ENCODE results near the gene NPEPL1. TPM values are rescaled to one million over a fixed set of nuclear protein-coding genes. Genes with fewer than 3 reads are reported as not detected.
"Not testable (repeated sequence)": the region's sequence is repeated elsewhere in the genome, so short reads cannot be mapped to it uniquely, and the experiment has no call there.

NPEPL1 gene
- total RNA-seq, 1 donor from 2014 or later: 20.9 TPM

DNA sequence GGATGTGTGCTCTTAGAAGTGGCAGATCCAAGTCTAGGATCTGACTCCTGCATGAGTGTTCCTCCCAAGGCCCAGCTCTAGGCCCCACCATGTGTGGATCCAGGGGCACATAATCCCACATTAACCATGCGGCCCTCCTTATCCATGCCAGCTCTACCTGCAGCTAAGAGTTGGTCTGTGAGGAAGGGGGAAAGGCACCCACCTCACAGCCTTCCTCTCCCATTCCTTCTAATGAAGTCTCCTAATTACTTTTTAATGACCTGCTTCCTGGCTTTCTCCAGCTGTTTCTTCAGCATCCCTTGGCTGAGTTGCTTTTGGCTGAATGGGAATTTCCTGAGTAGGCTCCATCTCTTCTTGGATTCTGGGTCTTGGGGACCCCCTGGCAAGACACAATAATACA is 52.2 kb downstream of the NPEPL1 start:
- H3K4me3 ChIP-seq (ENCODE audit: low read length in 3 of 3): no peak overlapping the region
- H3K27me3 ChIP-seq (ENCODE audit: control insufficient read depth in 3 of 3, insufficient read depth in 3 of 3, low read length in 3 of 3): peaks cover 31 to 39% (median 34%) of the 10 kb centered on the region in 3 donors
- no peak overlapping the region for H3K9ac ChIP-seq (ENCODE audit: low read depth in 1 of 3, low read length in 3 of 3)
- no peak overlapping the region for H3K27ac ChIP-seq (ENCODE audit: low read depth, low read length)
- no peaks in the 10 kb centered on the region for H3K36me3 ChIP-seq (ENCODE audit: control insufficient read depth in 3 of 3, insufficient read depth in 3 of 3, low read length in 3 of 3)
- H3K9me3 ChIP-seq (ENCODE audit: control insufficient read depth in 3 of 3, low read length in 3 of 3): no peaks in the 10 kb centered on the region
- H3K4me1 ChIP-seq (ENCODE audit: control insufficient read depth in 3 of 3, insufficient read depth in 3 of 3, low read length in 3 of 3): peaks cover 0 to 3% (median 0%) of the 10 kb centered on the region in 3 donors

DNA sequence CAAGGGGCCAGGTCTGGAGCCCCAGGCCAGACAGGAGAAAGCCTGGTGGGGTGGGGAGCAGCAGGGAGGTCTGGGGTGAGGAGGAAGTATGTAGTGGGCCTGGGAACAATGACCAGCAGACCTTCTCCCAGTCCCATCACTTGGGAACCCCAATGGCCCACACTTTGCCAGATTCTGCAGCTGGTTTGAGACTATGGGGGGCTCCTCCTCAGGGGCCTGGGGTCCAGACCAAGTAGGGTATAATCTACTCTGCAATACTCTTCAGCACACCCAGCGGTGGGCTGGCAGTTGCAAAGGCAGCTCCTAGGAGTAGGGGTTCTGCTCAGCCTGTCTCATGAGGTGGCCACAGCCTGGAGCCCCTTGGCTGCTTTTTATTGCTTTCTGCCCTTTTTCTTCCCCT is 52.8 kb downstream of the NPEPL1 start:
- Histone ChIP-seq H3K9me3 (ENCODE audit: control insufficient read depth in 3 of 3, low read length in 3 of 3) (no peaks in the 10 kb centered on the region), H3K36me3 (ENCODE audit: control insufficient read depth in 3 of 3, insufficient read depth in 3 of 3, low read length in 3 of 3) (no peaks in the 10 kb centered on the region), H3K4me3 (ENCODE audit: low read length in 3 of 3) (no peak overlapping the region), H3K27me3 (ENCODE audit: control insufficient read depth in 3 of 3, insufficient read depth in 3 of 3, low read length in 3 of 3) (peaks cover 31 to 43% (median 36%) of the 10 kb centered on the region in 3 donors), H3K9ac (ENCODE audit: low read depth in 1 of 3, low read length in 3 of 3) (no peak overlapping the region), H3K4me1 (ENCODE audit: control insufficient read depth in 3 of 3, insufficient read depth in 3 of 3, low read length in 3 of 3) (peaks cover 0 to 3% (median 0%) of the 10 kb centered on the region in 3 donors), H3K27ac (ENCODE audit: low read depth, low read length) (no peak overlapping the region)

DNA sequence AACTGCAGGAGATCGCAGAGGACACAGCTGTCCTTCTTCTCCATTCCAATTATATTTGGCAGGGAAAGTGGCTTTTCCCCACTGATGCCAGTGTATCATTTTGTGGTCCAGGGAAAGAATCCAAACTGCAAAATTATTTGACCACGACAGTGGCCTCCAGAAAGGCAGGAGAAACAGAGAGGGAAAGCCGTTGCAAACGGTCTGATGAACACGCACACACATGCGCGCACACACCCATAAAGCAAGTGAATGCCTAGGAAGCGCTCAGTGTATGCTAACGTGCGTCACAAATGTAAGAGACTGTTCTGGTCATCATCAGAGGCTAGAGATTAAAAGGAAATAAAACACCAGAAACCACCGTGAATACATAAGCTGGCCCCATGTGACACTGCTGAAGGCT is 54.0 kb downstream of the NPEPL1 start:
- H3K27ac ChIP-seq (ENCODE audit: low read depth, low read length): no peak overlapping the region

DNA sequence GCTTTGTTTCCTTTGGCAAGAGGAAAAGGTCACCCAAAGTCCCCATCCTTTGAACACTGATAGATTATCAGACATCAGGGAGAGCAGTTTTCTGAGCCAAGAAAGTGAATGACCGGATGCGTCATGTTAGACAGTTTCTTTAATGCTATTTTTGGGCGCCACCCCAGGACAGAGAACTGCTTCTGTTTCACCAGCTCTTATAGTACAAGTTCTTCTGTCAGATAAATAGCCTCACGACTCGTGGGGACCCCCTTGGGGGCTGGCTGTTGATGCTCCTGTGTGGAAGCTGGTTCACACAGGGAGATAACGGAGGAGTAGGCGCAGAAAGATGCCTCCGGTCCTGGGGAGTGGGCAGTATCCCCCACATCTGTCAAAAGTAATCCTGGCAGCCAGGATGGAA is 54.6 kb downstream of the NPEPL1 start:
- no peaks in the 10 kb centered on the region for H3K36me3 ChIP-seq (ENCODE audit: control insufficient read depth in 3 of 3, insufficient read depth in 3 of 3, low read length in 3 of 3)
- no peaks in the 10 kb centered on the region for H3K9me3 ChIP-seq (ENCODE audit: control insufficient read depth in 3 of 3, low read length in 3 of 3)
- peaks cover 0 to 3% (median 0%) of the 10 kb centered on the region in 3 donors for H3K4me1 ChIP-seq (ENCODE audit: control insufficient read depth in 3 of 3, insufficient read depth in 3 of 3, low read length in 3 of 3)
- H3K27ac ChIP-seq (ENCODE audit: low read depth, low read length): no peak overlapping the region
- H3K4me3 ChIP-seq (ENCODE audit: low read length in 3 of 3): no peak overlapping the region
- peaks cover 35 to 44% (median 39%) of the 10 kb centered on the region in 3 donors for H3K27me3 ChIP-seq (ENCODE audit: control insufficient read depth in 3 of 3, insufficient read depth in 3 of 3, low read length in 3 of 3)
- H3K9ac ChIP-seq (ENCODE audit: low read depth in 1 of 3, low read length in 3 of 3): no peak overlapping the region

More for the DNA sequence above, 54.0 kb downstream of the NPEPL1 start:
- Histone ChIP-seq H3K4me3 (ENCODE audit: low read length in 3 of 3) (no peak overlapping the region), H3K4me1 (ENCODE audit: control insufficient read depth in 3 of 3, insufficient read depth in 3 of 3, low read length in 3 of 3) (peaks cover 0 to 3% (median 0%) of the 10 kb centered on the region in 3 donors), H3K9ac (ENCODE audit: low read depth in 1 of 3, low read length in 3 of 3) (no peak overlapping the region), H3K36me3 (ENCODE audit: control insufficient read depth in 3 of 3, insufficient read depth in 3 of 3, low read length in 3 of 3) (no peaks in the 10 kb centered on the region), H3K27me3 (ENCODE audit: control insufficient read depth in 3 of 3, insufficient read depth in 3 of 3, low read length in 3 of 3) (peaks cover 31 to 42% (median 39%) of the 10 kb centered on the region in 3 donors), H3K9me3 (ENCODE audit: control insufficient read depth in 3 of 3, low read length in 3 of 3) (no peaks in the 10 kb centered on the region)

DNA sequence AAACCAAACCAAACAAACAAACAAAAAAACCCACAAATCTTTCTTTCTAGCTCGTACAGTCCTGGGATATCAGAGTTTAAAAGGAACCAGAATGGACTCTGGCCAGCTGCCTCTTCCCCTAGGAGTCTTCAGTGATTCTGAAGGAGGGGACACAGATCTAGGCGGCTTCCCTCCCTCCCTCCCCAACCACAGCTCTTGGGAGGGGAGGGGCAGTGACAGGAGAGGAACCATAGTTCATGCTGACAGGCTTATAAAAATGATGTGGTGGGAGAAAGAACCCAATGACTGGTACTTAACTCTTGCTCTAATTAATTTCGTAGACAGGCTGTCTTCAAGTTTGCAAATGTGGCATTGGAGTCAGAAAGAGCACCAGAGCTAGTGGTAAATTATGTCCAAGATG is 56.0 kb downstream of the NPEPL1 start:
- Histone ChIP-seq H3K4me1 (ENCODE audit: control insufficient read depth in 3 of 3, insufficient read depth in 3 of 3, low read length in 3 of 3) (peaks cover 0 to 3% (median 0%) of the 10 kb centered on the region in 3 donors), H3K27ac (ENCODE audit: low read depth, low read length) (no peak overlapping the region), H3K27me3 (ENCODE audit: control insufficient read depth in 3 of 3, insufficient read depth in 3 of 3, low read length in 3 of 3) (peaks cover 30 to 42% (median 38%) of the 10 kb centered on the region in 3 donors), H3K36me3 (ENCODE audit: control insufficient read depth in 3 of 3, insufficient read depth in 3 of 3, low read length in 3 of 3) (no peaks in the 10 kb centered on the region), H3K4me3 (ENCODE audit: low read length in 3 of 3) (no peak overlapping the region), H3K9ac (ENCODE audit: low read depth in 1 of 3, low read length in 3 of 3) (no peak overlapping the region), H3K9me3 (ENCODE audit: control insufficient read depth in 3 of 3, low read length in 3 of 3) (no peaks in the 10 kb centered on the region)

DNA sequence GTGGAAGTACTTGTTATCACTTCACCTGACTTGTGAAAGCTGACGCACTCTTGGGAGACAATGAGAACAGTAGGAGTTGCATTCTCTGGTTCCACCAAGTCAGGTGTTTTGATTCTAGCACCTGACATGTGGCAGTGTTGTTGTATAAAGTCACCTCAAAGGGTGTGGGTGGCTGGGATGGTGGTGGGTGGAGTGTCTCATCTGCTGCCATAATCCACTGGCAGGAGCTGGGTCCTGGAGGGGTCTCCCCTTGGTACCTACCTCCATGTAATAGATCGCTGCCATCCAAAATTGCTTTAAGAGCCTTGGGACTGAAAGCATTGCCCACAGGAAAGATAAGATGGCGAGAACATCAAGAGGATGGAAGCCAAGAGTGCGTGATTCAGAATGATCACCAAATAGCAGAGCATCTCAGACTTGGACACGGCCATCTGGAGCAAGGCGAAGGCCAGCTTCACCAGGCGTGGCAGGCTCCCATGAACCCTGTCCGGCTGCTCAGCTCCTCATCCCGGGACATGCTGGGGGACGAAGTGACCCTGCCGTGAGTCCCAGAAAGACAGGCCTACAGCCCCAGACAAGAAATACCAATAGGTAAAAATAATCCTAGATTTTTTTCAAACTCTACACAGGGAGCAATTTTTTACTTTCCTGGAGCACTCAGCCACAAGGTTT is 56.6 kb downstream of the NPEPL1 start:
- Histone ChIP-seq H3K4me1 (ENCODE audit: control insufficient read depth in 3 of 3, insufficient read depth in 3 of 3, low read length in 3 of 3) (peaks cover 0 to 3% (median 0%) of the 10 kb centered on the region in 3 donors), H3K27me3 (ENCODE audit: control insufficient read depth in 3 of 3, insufficient read depth in 3 of 3, low read length in 3 of 3) (peaks cover 32 to 47% (median 42%) of the 10 kb centered on the region in 3 donors), H3K9ac (ENCODE audit: low read depth in 1 of 3, low read length in 3 of 3) (no peak overlapping the region), H3K27ac (ENCODE audit: low read depth, low read length) (no peak overlapping the region), H3K9me3 (ENCODE audit: control insufficient read depth in 3 of 3, low read length in 3 of 3) (no peaks in the 10 kb centered on the region), H3K4me3 (ENCODE audit: low read length in 3 of 3) (no peak overlapping the region), H3K36me3 (ENCODE audit: control insufficient read depth in 3 of 3, insufficient read depth in 3 of 3, low read length in 3 of 3) (no peaks in the 10 kb centered on the region)

DNA sequence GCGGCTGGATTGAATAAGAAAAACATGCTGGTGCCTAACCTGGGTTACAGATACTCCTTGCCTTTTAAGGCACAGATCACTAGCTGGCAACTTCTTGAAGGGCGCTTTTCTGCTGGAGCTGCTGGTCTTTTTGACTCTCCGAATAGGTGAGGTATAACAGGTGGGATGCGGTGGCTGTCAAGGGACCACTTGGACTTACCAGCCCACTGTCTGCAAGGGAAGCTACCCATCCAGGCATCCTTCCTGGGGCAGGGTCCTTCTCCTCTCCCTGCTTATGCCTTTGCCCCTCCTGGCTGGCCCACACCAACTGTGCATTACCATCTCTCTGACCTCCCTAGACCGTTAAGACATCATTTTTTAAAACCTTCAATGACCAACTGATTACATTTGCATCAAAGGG is 57.4 kb downstream of the NPEPL1 start:
- Histone ChIP-seq H3K9me3 (ENCODE audit: control insufficient read depth in 3 of 3, low read length in 3 of 3) (no peaks in the 10 kb centered on the region), H3K9ac (ENCODE audit: low read depth in 1 of 3, low read length in 3 of 3) (no peak overlapping the region), H3K27me3 (ENCODE audit: control insufficient read depth in 3 of 3, insufficient read depth in 3 of 3, low read length in 3 of 3) (peaks cover 32 to 45% (median 43%) of the 10 kb centered on the region in 3 donors), H3K36me3 (ENCODE audit: control insufficient read depth in 3 of 3, insufficient read depth in 3 of 3, low read length in 3 of 3) (no peaks in the 10 kb centered on the region), H3K4me3 (ENCODE audit: low read length in 3 of 3) (no peak overlapping the region), H3K27ac (ENCODE audit: low read depth, low read length) (no peak overlapping the region), H3K4me1 (ENCODE audit: control insufficient read depth in 3 of 3, insufficient read depth in 3 of 3, low read length in 3 of 3) (peaks cover 0 to 3% (median 0%) of the 10 kb centered on the region in 3 donors)

DNA sequence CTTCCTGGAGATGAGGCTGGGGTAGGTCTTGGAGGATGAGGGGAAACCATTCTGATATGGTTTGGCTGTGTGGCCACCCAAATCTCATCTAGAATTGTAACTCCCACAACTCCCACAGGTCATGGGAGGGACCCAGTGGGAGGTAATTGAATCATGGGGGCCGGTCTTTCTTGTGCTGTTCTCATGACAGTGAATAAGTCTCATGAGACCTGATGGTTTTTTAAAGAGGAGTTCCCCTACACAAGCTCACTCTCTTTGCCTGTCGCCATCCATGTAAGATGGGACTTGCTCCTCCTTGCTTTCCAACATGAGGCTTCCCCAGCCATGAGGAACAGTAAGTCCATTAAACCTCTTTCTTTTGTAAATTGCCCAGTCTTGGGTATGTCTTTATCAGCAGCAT is 58.1 kb downstream of the NPEPL1 start:
- not testable (repeated sequence) for H3K4me3 ChIP-seq (ENCODE audit: low read length in 3 of 3); H3K4me1 ChIP-seq (ENCODE audit: control insufficient read depth in 3 of 3, insufficient read depth in 3 of 3, low read length in 3 of 3); H3K9ac ChIP-seq (ENCODE audit: low read depth in 1 of 3, low read length in 3 of 3); H3K36me3 ChIP-seq (ENCODE audit: control insufficient read depth in 3 of 3, insufficient read depth in 3 of 3, low read length in 3 of 3); H3K27ac ChIP-seq (ENCODE audit: low read depth, low read length); H3K9me3 ChIP-seq (ENCODE audit: control insufficient read depth in 3 of 3, low read length in 3 of 3)
- H3K27me3 ChIP-seq (ENCODE audit: control insufficient read depth in 3 of 3, insufficient read depth in 3 of 3, low read length in 3 of 3): peaks cover 29 to 40% (median 37%) of the 10 kb centered on the region in 3 donors

DNA sequence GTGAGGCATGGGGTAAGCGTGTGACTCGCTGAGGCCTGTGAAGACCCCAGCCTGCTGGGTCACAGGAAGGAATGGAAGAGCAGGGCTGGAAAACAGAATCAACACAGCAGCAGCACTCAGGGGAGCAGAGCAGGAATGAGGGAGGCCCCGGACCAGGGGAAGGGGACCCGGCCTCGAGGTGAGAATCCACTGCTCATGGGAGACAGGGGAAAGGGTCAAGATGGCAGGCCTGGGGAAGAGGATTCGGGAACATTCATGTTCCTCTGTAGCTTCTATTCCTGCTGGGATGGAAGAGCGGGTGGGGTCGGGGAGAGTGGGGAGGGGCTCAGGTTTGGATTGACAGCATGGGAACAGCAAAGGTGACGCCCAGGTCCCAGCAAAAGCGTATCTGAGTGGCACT is 59.4 kb downstream of the NPEPL1 start:
- Histone ChIP-seq H3K36me3 (ENCODE audit: control insufficient read depth in 3 of 3, insufficient read depth in 3 of 3, low read length in 3 of 3) (no peaks in the 10 kb centered on the region), H3K4me1 (ENCODE audit: control insufficient read depth in 3 of 3, insufficient read depth in 3 of 3, low read length in 3 of 3) (no peaks in the 10 kb centered on the region), H3K9me3 (ENCODE audit: control insufficient read depth in 3 of 3, low read length in 3 of 3) (no peaks in the 10 kb centered on the region), H3K9ac (ENCODE audit: low read depth in 1 of 3, low read length in 3 of 3) (no peak overlapping the region), H3K27me3 (ENCODE audit: control insufficient read depth in 3 of 3, insufficient read depth in 3 of 3, low read length in 3 of 3) (peaks cover 20 to 29% (median 27%) of the 10 kb centered on the region in 3 donors), H3K27ac (ENCODE audit: low read depth, low read length) (no peak overlapping the region), H3K4me3 (ENCODE audit: low read length in 3 of 3) (no peak overlapping the region)

DNA sequence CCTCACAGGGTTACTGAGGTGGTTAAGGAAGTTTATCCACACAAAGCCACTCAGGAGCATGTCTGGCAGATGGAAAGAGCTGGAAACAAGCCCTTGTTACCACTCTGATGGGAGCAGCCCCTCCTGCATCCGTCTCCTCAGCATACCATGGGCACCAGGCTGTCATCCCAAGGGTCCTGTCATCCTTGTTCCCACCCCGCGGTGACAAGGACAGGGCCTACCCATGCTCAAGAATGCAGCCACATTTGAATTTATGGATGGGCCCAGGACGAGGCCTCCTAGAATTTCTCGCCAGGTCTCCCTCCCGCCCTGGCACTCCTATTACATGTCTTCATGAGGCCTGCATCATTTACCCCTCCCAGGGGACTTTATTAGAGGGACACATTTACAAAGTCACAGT is 60.0 kb downstream of the NPEPL1 start:
- H3K4me3 ChIP-seq (ENCODE audit: low read length in 3 of 3): no peak overlapping the region
- no peaks in the 10 kb centered on the region for H3K36me3 ChIP-seq (ENCODE audit: control insufficient read depth in 3 of 3, insufficient read depth in 3 of 3, low read length in 3 of 3)
- H3K4me1 ChIP-seq (ENCODE audit: control insufficient read depth in 3 of 3, insufficient read depth in 3 of 3, low read length in 3 of 3): no peaks in the 10 kb centered on the region
- no peaks in the 10 kb centered on the region for H3K9me3 ChIP-seq (ENCODE audit: control insufficient read depth in 3 of 3, low read length in 3 of 3)
- no peak overlapping the region for H3K27ac ChIP-seq (ENCODE audit: low read depth, low read length)
- peaks cover 14 to 26% (median 22%) of the 10 kb centered on the region in 3 donors for H3K27me3 ChIP-seq (ENCODE audit: control insufficient read depth in 3 of 3, insufficient read depth in 3 of 3, low read length in 3 of 3)
- H3K9ac ChIP-seq (ENCODE audit: low read depth in 1 of 3, low read length in 3 of 3): no peak overlapping the region

Measured in skeletal muscle tissue (tissue), 4 donors.